Parathyroid adenoma (tissue), 2 donors: ENCODE measurements around the gene ZNF236.
A peak's percentile ranks its signal among the peaks of the same experiment; 100 is the strongest.

Experiments used
- H2AFZ ChIP-seq: fragments of 300-600 bp; sonication (generic); one replicate; pipeline ENCODE4 v1.7.0; 2017; ENCODE audit warnings: antibody characterized with exemption, mild to moderate bottlenecking
- H3K27ac ChIP-seq: fragments of 300-600 bp; sonication (generic); one replicate; pipeline ENCODE4 v1.7.0; 2017
- H3K27me3 ChIP-seq: fragments of 300-600 bp; sonication (generic); one replicate; pipeline ENCODE4 v1.7.0; 2017; ENCODE audit warnings: low read length; ENCODE audit not compliant: control insufficient read depth, insufficient read depth
- H3K36me3 ChIP-seq: fragments of 300-600 bp; sonication (generic); one replicate; pipeline ENCODE4 v1.7.0; 2017; ENCODE audit warnings: low read length; ENCODE audit not compliant: control insufficient read depth, insufficient read depth
- H3K4me1 ChIP-seq: fragments of 300-600 bp; sonication (generic); one replicate; pipeline ENCODE4 v1.7.0; 2017; ENCODE audit warnings: control low read depth
- H3K4me2 ChIP-seq: fragments of 300-600 bp; sonication (generic); one replicate; pipeline ENCODE4 v1.7.0; 2017; ENCODE audit warnings: low read length
- H3K4me3 ChIP-seq: fragments of 300-600 bp; sonication (generic); one replicate; pipeline ENCODE4 v1.7.0; 2017; ENCODE audit warnings: low read depth, low read length
- H3K79me2 ChIP-seq: fragments of 300-600 bp; sonication (generic); one replicate; pipeline ENCODE4 v1.7.0; 2017; ENCODE audit warnings: control low read depth
- H3K9ac ChIP-seq: fragments of 300-600 bp; sonication (generic); one replicate; pipeline ENCODE4 v1.7.0; 2017; ENCODE audit warnings: mild to moderate bottlenecking
- H3K9me3 ChIP-seq: fragments of 300-600 bp; sonication (generic); one replicate; pipeline ENCODE4 v1.7.0; 2017; ENCODE audit warnings: low read length; ENCODE audit not compliant: control insufficient read depth
- TF ChIP-seq, protein P1 (sequence below): fragments of 300-600 bp; sonication (generic); IDR thresholded peaks from one replicate; pipeline ENCODE4 v1.7.0; 2017; ENCODE audit warnings: antibody characterized with exemption, mild to moderate bottlenecking
- donor health status: primary hyperparathyroidism.

Gene ZNF236

DNA sequence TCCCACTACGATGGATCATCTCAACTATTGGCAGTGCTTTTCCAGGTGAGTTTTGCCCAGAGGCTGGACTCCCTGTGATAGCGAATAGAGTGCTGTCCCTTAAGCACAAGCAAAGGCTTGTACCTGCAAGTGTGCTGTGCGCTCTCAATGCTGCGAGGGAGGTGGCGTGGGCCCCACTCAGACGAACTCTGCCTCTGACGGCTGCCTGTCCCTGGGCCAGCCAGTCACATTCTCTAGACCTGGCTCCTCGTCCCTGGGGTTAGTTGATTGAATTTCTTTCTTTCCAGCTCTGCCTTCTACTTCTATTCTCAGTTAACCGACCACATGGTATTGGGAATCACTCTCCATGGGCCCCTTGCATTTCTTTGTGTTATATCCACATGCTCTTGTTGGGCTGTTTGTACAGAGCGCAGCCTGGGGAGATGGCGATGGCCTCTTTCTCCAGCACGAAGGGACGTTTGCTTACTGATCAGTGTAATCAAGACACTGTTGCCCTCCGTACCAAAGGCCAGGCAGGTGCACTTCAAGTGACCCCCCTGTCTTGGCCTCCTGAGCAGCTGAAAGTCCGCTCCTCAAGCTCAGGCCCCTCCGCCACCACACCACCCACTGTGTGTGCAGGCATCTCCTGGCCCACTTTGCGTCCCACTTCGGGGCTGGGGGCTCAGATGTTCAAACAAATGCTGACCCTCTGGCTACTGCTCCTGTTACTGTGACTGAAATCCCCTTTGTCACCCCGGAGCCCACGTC, 151.3 kb downstream of the ZNF236 start:
- no peaks in the 10 kb centered on the region for H3K79me2 ChIP-seq
- no peaks in the 10 kb centered on the region for H3K36me3 ChIP-seq
- TF ChIP-seq, protein P1, sequence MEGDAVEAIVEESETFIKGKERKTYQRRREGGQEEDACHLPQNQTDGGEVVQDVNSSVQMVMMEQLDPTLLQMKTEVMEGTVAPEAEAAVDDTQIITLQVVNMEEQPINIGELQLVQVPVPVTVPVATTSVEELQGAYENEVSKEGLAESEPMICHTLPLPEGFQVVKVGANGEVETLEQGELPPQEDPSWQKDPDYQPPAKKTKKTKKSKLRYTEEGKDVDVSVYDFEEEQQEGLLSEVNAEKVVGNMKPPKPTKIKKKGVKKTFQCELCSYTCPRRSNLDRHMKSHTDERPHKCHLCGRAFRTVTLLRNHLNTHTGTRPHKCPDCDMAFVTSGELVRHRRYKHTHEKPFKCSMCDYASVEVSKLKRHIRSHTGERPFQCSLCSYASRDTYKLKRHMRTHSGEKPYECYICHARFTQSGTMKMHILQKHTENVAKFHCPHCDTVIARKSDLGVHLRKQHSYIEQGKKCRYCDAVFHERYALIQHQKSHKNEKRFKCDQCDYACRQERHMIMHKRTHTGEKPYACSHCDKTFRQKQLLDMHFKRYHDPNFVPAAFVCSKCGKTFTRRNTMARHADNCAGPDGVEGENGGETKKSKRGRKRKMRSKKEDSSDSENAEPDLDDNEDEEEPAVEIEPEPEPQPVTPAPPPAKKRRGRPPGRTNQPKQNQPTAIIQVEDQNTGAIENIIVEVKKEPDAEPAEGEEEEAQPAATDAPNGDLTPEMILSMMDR: no peak
- H3K9me3 ChIP-seq: no peaks in the 10 kb centered on the region
- no peak overlapping the region for H3K4me3 ChIP-seq
- H3K27me3 ChIP-seq: no peaks in the 10 kb centered on the region
- no peak overlapping the region for H3K27ac ChIP-seq
- H2AFZ ChIP-seq: no peak overlapping the region
- no peak overlapping the region for H3K9ac ChIP-seq
- peaks cover 6% of the 10 kb centered on the region for H3K4me1 ChIP-seq
- no peak overlapping the region for H3K4me2 ChIP-seq

DNA sequence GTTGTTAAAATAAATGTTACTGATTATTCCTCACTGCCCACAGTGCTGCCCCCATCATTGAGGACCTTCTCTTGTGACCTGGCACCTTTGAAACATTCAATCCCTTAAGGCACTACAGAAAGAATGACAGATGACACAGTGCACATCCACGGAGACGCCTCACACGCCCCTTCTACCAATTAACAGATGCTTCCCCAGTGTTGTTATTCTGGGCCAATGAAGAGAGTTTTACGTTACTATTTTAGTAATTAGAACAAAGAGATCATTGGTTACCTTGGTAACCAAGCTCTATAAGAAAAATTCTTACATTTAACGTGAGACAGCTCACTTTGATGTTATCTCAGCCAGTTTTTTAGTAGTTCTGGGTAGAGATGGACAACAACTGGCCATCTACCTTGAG, 152.0 kb downstream of the ZNF236 start:
- peaks cover 6% of the 10 kb centered on the region for H3K4me1 ChIP-seq
- H3K4me2 ChIP-seq: no peak overlapping the region
- H3K27ac ChIP-seq: no peak overlapping the region
- H3K9ac ChIP-seq: no peak overlapping the region
- no peaks in the 10 kb centered on the region for H3K79me2 ChIP-seq
- TF ChIP-seq, protein P1: no peak
- no peak overlapping the region for H2AFZ ChIP-seq
- H3K27me3 ChIP-seq: no peaks in the 10 kb centered on the region
- H3K36me3 ChIP-seq: no peaks in the 10 kb centered on the region
- H3K4me3 ChIP-seq: no peak overlapping the region
- no peaks in the 10 kb centered on the region for H3K9me3 ChIP-seq

DNA sequence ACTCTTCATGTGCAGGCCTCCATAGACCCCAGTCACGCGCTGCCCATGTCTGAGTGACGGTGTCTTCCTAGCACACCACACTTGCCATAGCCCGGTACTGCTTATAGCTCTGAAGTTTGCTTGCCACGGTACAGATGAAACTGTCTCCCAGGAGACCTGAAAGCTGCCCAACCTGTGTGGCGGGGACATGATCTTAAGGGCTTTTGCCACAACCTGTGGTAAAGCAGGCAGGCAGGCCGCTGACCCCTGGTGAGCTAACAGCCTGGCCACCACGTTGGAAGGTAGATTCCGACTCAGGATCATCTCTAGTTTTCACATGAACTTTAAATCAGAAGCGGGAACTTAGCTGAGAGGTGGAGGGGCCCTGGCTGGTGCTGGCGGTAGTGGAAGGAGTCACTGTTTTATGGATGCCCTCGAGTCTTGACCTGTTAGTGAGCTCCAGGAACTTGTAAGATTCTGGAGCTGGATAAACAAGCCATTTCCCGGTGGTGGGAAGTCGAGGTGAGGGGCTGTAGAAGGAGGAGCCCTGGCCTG, 153.3 kb downstream of the ZNF236 start:
- H3K36me3 ChIP-seq: no peaks in the 10 kb centered on the region
- no peaks in the 10 kb centered on the region for H3K27me3 ChIP-seq
- H3K4me3 ChIP-seq: no peak overlapping the region
- H3K4me1 ChIP-seq: peaks cover 6% of the 10 kb centered on the region
- no peak overlapping the region for H2AFZ ChIP-seq
- TF ChIP-seq, protein P1: no peak
- H3K79me2 ChIP-seq: no peaks in the 10 kb centered on the region
- no peak overlapping the region for H3K9ac ChIP-seq
- no peak overlapping the region for H3K27ac ChIP-seq
- no peaks in the 10 kb centered on the region for H3K9me3 ChIP-seq
- no peak overlapping the region for H3K4me2 ChIP-seq

DNA sequence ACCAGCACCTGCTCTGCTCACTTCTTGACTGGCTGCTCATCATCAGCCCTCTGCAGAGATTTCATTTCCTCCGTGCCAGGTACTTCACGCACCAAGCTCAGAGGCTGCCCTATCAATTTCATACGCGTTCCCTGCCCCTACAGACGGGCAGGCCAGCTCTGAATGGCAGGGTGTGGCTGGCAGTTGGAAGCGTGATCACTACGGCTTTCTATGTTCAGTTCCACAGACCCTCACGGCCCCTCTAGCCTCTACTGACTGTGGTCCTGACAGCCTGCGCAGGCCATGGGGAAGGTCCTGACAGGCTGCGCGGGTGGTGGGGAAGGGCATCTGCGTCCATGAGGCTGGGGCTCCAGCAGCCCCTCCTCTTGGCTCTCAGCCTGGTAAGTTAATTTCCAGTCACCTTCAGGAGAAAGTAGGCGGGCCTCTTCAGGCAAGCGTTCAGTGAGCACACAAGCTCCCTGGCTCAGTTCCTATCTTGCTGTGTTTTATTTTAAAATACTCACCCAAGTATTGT, 154.8 kb downstream of the ZNF236 start:
- H3K4me1 ChIP-seq: peaks cover 9% of the 10 kb centered on the region
- TF ChIP-seq, protein P1: no peak
- H3K79me2 ChIP-seq: no peaks in the 10 kb centered on the region
- H3K9ac ChIP-seq: no peak overlapping the region
- peak overlapping the region; percentile 76 for H3K27ac ChIP-seq
- no peak overlapping the region for H3K4me3 ChIP-seq
- H2AFZ ChIP-seq: peak overlapping the region; percentile 72
- H3K4me2 ChIP-seq: peak overlapping the region; percentile 82
- H3K9me3 ChIP-seq: no peaks in the 10 kb centered on the region
- H3K36me3 ChIP-seq: no peaks in the 10 kb centered on the region
- H3K27me3 ChIP-seq: no peaks in the 10 kb centered on the region
